DMS153 (cell line): Measurements from ENCODE around the gene BDH1.
"Not testable (repeated sequence)": the region's sequence is repeated elsewhere in the genome, so short reads cannot be mapped to it uniquely, and the experiment has no call there.

Experiments used
- DNase-seq: peaks from one replicate; lab custom pipeline; 2025; lab: John Stamatoyannopoulos, UW

The BDH1 gene, protein sequence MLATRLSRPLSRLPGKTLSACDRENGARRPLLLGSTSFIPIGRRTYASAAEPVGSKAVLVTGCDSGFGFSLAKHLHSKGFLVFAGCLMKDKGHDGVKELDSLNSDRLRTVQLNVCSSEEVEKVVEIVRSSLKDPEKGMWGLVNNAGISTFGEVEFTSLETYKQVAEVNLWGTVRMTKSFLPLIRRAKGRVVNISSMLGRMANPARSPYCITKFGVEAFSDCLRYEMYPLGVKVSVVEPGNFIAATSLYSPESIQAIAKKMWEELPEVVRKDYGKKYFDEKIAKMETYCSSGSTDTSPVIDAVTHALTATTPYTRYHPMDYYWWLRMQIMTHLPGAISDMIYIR

DNA sequence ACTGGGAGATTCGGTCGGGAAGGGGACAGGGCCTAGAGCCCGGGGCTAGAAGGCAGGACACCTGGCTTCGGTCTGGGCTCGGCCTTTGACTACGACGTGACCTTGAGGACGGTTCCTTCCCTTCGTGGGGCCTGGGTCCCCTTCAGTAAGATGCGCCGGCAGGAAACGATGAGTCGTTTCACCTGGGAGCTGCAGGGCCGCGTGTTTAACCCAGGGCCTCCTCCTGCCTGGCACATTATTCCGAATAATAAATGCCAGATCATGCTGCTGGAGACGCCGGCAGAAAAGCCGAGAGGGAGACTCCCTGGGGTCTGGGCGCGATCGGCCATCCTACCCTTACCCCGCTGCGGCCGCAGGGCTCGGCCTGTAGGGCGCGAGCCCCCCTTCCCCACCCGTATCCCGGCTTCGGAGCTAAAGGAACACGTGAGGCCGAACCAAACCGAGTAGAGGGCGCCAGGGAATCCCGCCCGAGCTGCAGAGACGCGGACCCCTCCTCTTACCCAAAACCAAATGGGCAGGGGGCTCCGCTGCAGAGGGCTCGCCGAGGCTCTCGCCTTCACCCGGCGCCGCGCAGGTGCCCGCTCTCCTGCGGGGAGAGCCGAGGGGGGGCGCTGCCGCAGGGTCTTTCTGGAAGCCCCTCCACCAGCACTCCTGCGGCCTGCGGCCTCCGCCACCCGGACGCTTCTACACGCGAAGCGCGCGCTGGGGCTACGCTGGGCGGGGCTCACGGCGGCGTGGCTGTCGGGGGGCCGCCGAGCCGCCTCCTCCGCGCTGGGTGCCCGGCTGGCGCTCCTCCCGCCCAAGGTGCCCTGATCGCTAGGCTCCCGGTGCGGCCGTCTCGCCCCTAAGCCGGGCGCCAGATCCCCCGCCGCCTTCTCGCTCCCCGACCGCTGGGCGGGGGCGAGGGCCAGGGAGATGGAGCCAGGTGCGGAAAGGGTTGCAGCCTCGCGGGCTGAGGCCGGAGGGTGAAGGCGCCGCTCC is at the start of gene BDH1:
Gene BDH1 (minus strand): TSS at position 688 of the 981 bp plus-strand sequence. CDS start 9,525 bp downstream, outside the sequence.
- peak; percentile 11 for DNase-seq

DNA sequence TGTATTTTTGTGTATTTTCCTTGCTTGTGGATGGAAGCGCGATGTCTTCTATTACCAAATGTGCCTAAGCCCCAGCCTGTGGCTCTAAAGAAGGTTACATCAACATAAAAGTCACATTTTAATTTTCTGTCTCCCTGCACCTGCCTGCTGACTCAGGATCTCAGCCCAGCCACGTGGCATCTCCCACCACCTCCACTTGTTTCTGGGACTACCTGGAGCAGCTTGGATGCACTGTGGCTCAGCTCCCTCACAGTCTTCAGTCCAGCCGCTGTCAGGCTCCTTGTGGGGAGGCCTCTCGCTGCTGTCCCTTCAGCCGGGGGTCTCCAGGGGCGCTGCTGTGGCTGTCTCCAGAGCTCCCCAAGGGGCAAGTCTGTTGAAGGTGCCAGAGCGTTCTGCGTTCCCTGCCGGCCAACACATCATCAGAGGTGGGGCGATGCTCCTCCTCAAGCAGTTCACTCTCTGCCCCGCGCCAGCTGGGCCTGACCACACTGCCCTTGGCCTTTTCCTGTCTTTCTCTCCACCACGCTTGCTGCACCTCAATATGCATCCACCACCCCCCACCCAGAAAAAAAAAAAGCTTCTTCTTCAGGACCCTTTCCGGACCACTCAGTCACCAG is 47.7 kb upstream of the BDH1 start:
- no peak for DNase-seq

DNA sequence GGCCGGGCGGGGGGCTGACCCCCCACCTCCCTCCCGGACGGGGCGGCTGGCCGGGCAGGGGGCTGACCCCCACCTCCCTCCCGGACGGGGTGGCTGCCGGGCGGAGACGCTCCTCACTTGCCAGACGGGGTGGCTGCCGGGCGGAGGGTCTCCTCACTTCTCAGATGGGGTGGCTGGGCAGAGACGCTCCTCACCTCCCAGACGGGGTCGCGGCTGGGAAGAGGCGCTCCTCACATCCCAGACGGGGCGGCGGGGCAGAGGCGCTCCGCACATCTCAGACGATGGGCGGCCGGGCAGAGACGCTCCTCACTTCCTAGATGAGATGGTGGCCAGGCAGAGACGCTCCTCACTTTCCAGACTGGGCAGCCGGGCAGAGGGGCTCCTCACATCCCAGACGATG is 46.6 kb upstream of the BDH1 start:
- DNase-seq = not testable (repeated sequence)

DNA sequence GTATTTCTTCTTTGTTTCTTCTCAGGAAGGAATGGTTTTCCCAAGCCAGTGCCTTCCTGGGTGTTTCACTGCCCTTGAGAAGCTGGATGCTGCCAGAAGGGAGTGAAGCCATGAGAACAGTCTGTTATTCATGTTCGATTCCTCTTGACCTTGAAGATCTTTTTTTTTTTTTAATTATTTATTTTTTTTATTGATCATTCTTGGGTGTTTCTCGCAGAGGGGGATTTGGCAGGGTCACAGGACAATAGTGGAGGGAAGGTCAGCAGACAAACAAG is 45.7 kb upstream of the BDH1 start:
- not testable (repeated sequence) for DNase-seq

DNA sequence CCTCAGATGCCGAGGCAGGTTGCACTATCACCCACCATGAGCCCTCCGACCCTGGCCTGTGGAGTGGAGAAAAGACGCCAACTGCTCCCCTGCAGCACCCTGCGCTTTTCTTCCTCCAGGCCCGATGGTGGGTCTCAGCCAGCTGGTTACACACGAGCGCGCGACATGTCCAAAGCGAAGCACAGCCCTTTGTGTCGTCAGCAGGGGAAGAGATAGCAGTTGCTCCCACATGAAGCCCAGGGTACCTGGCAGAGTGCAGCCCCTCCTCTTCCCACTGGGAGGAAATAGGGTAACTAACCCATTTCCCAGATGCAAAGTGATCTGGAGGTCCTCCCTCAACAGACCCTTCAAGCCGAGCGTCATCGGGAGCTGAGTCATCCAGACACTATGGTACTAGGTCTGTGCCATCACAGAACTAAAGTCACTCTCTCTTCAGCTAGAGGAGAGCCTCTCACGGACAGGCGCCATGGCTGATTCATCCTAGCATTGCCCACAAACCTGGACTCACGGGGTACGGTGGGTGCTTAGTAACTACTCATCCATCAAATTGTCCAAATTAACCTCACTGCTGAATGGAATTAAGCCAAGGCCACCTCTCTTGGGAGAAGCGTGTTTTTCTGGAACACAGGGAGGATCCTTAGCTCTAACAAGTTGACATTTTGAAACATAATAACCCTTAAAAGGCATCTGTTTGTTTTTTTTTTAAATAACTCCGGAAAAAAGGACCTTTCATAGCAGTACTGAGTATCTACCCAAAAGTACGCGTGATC is 45.2 kb upstream of the BDH1 start:
- no peak for DNase-seq

DNA sequence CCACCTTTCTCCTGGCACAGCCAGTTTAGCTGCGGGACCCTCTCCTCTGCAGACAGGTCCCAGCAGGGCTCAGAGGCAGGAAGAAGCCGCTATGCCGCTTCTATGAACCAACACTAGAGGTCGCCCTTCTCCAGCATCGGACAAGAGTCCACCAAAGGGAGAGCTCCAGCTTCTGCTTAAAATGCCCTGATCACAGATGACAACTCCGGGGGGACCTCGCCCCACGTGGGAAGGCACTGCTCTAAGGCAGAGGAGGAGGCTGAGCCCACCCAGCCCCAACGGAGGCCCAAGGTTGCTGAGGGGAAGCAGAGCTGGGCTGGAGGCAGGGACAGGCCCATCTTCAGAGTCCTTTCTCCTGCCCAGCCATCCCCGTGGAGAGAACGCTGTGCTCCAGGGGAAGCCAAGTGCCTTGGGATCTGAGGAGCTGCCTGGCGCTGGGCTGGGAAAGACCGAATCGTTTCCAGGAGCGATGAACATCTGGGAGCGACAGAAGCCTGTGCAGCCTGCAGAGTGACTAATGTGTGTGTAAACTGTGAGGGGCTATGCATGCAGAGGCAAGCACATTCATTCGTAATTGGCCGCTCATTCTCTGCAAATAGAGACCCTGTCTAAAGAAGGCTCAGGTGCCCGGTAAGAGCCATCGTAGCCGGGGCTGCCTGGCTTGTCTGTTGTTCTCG is 43.5 kb upstream of the BDH1 start:
- DNase-seq = no peak

DNA sequence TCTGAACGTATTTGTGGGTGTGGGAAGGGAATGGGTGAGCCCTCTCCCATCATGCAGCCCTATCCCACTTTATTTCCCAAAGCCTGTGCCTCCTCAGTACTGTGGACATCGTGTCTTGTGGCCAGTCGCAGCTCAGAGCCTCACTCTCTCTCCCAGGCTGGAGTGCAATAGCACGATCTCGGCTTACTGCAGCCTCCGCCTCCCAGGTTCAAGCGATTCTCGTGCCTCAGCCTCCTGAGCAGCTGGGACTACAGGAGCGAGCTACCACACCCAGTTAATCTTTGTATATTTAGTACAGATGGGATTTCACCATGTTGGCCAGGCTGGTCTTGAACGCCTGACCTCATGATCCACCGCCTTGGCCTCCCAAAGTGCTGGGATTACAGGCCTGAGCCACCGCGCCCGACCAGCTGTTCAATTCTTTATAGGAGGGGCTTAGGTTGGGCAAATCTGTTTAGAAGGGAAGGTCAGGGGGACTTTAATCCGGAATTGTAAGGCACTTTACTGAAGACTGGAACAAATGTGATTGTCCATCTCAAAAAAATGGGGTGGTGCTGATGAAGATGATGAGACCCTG is 42.7 kb upstream of the BDH1 start:
- no peak for DNase-seq

DNA sequence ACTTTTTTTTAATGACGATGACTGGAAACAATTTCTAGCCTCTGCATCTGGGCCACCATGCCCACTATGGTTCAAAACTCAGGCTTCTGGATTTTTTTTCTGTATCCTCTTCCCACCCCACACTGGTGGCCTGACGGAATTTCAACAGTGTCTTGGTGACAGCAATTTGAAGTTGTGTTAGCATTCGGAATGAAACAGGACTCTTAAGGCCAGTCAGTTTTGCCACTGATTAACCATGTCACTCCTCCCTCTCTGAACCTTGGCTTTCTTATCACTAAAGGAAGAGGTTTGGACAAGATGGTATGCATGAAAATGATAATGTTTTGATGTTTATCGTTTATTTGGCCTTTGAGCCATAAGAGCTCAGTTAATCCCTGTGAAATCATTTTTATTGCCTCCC is 41.6 kb upstream of the BDH1 start:
- DNase-seq = no peak

DNA sequence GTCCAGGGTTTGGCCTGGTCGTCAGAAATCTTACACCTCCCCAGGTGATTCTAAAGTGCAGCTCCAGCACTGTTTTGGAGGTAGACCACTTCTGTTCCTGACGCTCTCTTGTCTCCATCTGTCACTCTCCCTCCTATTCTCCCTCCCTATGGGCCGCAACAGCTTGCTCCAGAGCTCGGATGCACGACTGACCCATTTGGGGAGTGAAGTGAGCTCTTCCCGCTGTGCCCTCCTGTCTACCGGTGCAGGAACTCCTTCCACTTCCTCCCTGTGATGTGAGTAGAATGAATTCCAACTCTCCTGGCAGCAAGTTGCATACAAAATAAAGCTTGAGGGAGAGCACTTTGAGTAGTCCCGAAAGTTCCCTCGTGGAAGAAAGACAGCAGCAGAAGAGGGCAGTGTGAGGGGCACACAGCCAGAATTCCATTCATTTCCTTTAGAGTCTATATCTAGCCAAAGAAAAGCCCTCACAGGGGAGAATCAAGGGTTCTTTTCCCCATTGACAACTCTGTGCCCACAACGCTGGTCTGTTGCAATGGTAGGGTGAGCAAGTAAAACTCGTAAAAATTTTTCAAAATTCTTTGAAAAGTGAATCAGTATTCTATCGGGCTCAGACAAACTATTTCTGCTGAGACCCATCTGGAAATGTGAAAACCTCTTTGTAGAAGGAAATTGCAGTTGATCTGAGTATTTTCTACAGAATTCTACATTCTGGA is 39.9 kb upstream of the BDH1 start:
- no peak for DNase-seq

DNA sequence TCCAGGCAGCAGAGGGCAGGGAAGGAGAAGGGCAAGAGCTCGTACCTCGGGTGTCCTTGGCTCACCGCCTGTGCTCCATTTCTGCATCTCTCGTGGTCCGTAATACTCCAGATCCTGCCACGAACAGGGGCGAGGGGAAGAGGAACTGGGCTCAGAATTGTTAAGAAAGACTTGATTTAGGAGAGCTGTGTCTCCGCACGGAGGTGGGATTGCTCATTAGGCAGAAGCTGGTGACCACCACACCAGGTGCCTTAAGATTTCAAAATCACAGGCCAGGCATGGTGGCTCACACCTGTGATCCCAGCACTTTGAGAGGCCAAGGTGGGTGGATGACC is 37.2 kb upstream of the BDH1 start:
- no peak for DNase-seq

DNA sequence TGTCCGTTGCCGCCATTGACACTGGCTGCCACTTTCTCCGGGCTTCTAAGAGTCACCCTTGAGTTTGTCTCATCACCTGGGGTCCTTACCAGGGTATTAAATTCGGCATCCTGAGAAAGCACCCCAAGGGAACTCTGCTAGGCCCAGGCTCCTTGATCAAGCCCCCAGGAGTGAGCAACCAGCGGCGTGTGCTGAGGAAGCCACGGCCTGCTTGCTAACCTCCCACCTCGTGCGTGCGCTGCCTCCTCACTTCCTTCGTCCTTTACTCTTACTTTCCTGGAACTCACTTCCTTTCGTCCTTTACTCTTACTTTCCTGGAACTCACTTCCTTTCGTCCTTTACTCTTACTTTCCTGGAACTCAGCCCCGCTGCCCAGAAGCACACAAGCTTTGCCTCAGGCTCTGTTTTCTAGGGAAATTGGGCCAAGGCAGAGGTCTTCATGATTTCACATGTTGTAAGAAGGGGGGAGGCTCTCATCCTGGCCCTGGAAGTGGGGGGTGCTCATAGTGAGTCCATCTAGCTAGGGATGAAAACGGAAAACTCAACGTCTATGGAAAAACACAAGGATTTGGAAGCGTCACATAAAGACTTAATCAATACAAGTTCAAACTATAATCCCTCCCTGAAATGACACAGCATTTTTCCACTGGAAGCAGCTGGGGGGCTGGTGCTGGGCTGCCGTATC is 36.7 kb upstream of the BDH1 start:
- no peak for DNase-seq

DNA sequence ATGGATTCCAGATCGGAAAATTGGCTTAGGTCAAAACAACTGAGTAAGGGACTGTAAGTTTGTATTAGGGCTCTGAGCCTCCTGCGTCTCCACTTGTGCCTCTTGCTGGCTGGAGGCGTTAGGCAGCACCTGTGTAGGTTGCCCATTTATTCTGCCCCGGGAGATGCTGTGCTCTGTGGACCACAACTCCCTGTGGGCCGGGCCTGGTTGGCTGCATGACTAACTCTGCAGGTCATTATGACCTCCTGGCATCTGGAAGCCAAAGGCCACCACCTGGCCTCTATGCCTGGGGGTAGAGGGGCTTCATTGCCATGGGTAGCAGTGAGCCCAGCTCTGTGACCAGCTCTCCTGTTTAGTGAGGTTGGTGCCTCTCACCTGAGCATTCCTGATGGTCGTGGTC is 36.0 kb upstream of the BDH1 start:
- DNase-seq = no peak

DNA sequence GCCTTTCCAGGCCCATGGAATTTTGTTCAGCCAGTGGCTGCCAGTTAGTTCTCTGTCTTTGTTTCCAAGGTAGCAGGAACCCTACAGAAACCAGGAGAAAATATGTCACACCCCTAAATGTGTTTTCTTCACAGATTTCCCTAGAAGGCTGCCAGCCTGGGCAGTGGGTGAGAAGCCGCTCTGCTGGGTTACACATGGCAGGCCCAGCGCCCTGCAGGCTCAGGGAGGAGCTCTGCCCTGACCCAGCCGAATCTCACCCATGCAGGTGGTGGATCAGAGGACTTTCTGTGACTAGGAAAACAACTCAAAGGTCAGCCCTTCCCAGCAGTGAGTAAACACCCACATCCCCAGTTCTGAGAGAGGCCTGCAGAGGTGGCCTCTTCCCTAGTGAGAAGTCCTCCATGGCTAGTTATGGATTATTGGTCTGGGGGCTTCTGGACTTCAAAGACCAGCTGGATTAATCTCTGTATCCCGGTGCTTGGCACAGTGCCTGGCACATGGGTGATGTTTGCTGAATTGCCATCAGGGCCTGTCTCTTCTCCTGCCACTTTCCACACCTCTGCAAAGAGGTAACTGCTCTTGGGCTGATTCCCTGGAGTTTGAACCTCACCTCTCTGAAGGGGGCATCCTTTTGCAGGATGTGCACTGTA is 34.7 kb upstream of the BDH1 start:
- DNase-seq = no peak

DNA sequence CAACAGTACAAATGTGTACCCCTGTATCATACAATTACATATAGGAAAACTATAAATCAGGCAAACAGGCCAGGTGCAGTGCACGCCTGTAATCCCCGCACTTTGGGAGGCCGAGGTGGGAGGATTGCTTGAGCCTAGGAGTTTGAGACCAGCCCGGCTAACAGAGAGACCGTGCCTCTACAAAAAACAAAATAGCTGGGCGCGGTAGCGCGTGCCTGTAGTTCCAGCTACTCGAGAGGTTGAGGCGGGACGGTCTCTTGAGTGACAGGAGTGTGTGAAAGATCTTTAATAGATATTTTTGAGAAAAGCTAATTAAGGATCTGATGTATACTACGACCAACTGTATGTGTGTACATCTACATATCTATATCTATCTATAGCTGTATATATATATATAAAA is 33.8 kb upstream of the BDH1 start:
- no peak for DNase-seq

DNA sequence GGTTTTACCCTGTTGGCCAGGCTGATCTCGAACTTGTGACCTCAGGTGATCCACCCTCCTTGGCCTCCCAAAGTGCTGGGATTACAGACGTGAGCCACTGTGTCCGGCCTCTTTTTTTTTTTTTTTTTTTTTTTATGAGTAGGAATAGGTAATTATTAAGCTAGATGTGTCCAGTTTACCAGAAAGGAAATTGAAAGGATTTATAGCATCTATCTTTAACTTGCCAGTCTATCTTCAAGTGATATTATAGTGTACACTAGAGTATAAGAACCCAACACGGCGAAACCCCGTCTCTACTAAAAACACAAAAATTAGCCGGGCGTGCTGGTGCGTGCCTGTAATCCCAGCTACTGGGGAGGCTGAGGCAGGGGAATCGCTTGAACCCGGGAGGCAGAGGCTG is 31.0 kb upstream of the BDH1 start:
- not testable (repeated sequence) for DNase-seq

DNA sequence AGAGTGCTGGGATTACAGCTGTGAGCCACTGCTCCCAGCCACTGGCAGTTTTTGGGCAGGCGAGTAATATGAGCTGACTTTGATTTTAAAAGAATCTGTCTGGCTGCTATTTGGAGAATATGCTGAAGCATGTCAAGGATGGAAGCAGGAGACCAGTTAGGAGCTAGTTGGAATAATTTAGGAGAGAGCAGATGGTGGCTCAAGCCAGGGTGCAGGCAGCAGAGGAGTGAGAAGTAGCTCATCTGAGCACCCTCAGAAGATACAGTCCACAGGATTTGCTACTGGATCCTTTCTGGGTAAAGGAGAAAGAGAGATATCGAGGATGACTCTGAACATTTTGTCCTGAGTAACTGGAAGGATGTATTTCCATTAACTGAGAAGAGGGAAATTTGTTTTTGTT is 30.4 kb upstream of the BDH1 start:
- DNase-seq = no peak

DNA sequence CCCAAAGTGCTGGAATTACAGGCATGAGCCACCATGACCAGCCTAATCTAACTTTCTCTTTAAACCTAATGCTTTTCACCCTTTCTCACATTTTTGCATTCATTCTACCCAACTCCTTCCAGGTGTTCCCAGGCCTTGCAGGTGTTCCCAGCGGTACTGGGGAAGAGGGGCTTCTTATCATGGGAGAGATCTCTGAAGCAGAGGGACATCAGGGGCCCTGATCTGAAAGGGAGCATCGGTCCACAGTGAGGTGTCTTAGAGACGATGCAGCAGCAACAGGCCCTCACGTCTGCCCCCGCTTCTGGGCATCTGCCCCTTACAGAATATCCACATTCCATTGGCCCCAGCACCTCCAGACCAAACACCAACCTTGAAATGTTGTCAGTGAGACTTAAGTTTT is 29.0 kb upstream of the BDH1 start:
- DNase-seq = no peak

DNA sequence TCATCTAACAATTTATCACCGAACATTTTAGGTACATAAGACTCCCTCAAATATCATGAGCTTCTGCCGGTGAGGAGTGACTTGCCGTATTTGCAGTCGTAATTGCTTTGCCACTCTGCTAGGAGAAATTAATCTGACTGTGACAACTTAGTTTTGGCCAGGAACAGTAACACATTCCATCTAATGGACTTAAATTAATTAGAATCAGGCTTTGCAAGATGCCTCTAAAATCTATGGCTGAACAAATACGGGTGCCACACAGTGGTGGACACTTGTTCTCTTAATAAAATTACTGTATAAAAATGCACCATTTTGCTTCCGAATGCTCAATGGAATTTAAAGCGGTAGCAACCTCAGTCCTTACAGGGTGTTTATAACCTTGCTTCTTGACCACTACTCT is 27.6 kb upstream of the BDH1 start:
- no peak for DNase-seq

DNA sequence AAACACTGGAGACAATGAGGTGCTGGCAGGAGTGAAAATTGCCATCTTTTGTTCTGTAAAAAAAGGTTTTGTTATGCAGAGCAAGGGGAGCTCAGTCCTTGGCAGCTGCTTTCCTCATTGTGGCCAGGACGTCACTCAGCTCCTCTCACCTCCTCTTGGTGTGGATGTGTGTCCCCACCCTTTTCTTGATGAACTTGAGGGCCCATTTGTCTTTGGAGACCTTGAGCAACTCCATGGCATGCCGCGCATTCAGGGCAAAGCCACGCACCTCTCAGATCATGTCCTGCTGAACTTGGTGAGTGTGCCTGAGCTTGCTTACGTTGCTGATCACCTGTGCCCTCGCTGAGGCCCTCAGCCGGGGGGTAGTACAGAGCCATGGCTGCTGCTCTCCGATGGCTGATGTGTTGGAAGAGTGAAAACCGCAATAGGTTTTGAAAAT is 24.5 kb upstream of the BDH1 start:
- DNase-seq = no peak

DNA sequence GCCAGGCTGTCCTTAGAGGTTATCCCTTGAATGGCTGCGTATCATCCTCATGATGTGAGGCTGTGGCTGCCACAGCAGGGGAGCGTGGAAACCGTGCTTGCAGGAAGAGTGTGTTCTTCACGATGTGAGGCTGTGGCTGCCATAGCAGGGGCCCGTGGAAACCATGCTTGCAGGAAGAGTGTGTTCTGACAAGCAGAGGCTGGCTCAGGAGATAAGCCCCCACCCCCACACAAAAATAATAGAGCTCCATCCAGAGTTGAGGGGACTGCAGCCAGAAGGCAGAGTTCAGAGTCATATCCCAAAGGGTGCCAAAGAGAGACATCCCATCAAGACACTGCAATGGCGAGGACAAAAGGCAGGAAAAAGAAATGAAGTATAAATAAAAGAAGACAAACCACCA is 22.6 kb upstream of the BDH1 start:
- DNase-seq = no peak
